ENCODE results near the gene AFF3. TPM values are rescaled to one million over a fixed set of nuclear protein-coding genes. Genes with fewer than 3 reads are reported as not detected.

AFF3 gene
- total RNA-seq, 2 experiments from 2014 or later, result 5.6 TPM

DNA sequence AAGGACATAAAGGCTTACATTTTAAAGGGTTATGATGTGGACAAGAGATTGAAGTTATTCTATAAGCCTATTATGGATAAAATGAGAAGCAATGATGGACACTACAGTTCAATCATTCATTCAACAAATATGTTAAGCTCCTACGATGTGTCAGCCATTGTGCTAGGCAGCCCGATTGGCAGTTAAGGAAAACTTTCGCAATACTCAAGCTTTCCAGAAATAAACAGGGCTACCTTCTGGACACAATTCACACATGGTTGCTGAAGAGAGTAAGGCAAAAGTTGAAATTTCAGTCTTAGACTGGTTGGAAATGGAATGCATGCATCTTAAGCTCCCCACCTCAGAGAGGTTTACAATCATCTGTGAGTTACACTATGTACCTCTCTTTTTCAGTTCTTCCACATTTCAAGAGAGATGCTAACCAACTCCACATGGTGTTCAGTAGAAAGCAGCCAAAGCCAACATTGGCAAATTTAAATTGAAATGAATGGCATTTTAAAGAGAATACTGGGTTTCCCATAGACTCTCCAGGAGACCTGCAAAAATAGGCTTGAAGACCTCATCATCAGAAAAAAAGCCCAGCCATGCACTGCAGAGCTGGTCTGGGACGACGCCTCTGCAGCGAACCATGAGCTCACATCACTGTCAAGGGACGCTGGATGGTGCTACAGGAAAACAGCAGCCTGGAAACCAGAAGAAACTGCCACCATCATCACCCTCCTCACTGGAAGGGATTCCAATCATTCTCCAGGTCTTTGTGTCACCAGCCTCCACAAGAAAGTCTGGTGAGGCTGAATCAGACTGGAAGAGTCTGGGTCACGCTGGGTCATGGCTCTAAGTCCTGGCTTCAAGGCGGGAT lies 276.3 kb downstream of the AFF3 start:
- POLR2A ChIA-PET, result no interaction called here
- CTCF ChIA-PET, result no interaction called here
- peaks cover 4% of the 10 kb centered on the region for H3K9me3 Mint-ChIP-seq (ENCODE audit: low read depth)

DNA sequence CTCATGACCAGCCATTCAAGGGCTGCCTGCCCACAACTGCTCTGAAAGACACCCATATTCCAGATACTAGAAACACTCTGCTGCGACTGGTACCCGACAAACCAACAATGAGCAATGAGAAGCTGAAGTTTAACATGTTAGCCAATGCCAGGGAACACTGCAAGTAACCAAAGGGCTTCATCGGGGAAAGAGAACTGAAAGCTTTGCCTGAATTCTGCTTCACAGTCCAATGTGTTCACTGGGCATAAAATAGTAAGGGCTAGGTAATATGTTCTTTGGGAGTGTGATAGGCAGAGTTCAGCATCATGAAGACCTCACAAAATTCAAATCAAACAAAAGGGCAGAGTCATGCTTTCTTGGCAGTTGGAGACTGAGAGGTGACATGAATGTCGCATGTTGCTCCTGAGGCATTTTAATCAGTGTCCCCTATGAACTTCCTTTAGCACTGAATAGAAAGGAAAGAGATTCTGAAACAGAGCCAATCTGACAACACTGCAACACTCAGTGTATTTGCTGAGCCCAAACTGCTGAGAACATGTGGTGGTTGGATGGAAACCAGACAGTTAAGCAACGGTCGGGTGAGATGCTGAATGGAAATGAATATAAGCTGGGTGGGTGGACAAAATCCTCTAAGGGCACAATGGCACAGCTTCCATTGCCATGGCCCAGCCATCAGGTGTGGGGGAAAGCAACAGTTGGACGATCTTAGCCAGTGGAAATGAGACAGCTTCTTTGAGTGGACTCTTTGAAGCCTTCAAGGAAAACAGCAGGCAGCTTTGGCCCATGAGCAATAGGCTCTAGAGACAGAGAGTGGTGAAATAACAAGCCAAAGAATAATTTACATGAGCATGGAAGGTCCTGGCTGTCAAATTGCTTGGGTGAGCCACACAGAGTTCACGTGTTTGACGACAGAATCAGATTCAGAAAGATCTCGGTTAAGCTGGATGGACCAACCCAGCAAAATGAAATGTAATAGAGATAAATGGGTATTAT lies 277.5 kb downstream of the AFF3 start:
- Mint-ChIP-seq H3K9me3 (ENCODE audit: low read depth) (peaks cover 4% of the 10 kb centered on the region), H3K36me3 (ENCODE audit: low read depth) (no peaks in the 10 kb centered on the region), H3K27me3 (no peaks in the 10 kb centered on the region), H3K4me1 (peaks cover 22% of the 10 kb centered on the region), H3K27ac (peak overlapping the region; percentile 31), H3K4me3 (no peak overlapping the region)
- CTCF ChIA-PET, result interaction anchor here (0.8 kb wide), 1 partner anchor 10 kb away, joined by 4 read pairs; no protein-coding TSS in a partner anchor
- intact Hi-C loops (cut with DNase I, micrococcal nuclease), result no loop called here
- DNase-seq, result no peak
- POLR2A ChIA-PET, result no interaction called here
- no peak for ATAC-seq

More for the DNA sequence above, 276.3 kb downstream of the AFF3 start:
- ATAC-seq, result no peak
- intact Hi-C loops (cut with DNase I, micrococcal nuclease), result no loop called here
- no peak for DNase-seq
- Mint-ChIP-seq H3K36me3 (ENCODE audit: low read depth) (no peaks in the 10 kb centered on the region), H3K4me3 (no peak overlapping the region), H3K27me3 (no peaks in the 10 kb centered on the region), H3K27ac (no peak overlapping the region), H3K4me1 (peaks cover 18% of the 10 kb centered on the region)

DNA sequence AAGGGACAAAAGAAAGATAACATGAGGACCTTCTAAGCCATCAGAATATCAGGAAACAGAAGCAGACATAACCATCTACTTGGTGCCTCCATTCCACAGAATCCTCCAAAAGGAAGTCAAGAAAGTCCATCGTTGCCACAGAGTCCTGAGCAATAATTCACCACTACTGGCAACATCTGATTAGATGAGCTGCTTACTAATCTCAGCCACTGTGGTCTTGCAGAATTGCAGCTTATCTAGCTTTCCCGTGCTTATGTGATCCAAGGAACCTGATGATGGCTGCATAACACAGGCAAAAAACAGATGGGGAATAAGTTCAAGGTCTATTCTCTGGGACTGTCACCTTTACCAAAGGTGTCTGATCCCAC lies 278.5 kb downstream of the AFF3 start:
- ATAC-seq (no peak), DNase-seq (no peak)
- Mint-ChIP-seq H3K27ac (no peak overlapping the region), H3K4me1 (peaks cover 22% of the 10 kb centered on the region), H3K36me3 (ENCODE audit: low read depth) (no peaks in the 10 kb centered on the region), H3K27me3 (no peaks in the 10 kb centered on the region), H3K9me3 (ENCODE audit: low read depth) (peaks cover 4% of the 10 kb centered on the region), H3K4me3 (no peak overlapping the region)
- ChIA-PET POLR2A (no interaction called here), CTCF (interaction anchor here (0.5 kb wide), 1 partner anchor 23 kb away, joined by 3 read pairs; no protein-coding TSS in a partner anchor)
- intact Hi-C loops (cut with DNase I, micrococcal nuclease), result no loop called here

DNA sequence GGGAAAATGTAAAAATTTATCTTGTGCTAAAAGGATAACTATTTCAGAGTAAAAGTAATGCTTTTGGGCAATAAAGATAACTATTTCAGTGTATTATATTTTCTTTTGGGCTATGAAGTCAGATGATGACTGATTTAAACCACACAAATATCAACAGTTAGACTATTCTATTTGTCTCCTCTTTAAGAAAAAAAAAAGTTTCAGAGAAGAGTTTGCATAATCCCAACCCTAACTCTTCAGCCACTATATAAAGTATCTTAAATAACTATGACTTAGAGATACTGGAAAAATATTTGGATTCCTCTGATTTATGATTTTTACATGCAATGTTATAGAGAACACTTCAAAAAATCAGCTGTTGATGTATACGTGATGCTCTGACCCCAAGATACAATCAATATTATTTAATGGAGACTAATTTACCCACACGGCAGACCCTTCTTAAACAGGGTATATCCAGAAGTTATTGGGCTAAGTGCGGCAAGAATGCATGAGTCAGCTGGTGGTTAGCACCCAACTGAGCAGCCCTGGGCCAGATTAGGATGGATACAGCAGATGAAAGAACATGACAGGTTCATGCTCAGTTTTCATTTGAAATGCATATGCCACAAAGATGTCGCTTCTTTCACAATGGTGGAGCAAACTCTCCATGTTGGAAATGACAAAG lies 279.0 kb downstream of the AFF3 start:
- intact Hi-C loops (cut with DNase I, micrococcal nuclease), result no loop called here
- H3K27ac Mint-ChIP-seq, result no peak overlapping the region
- H3K9me3 Mint-ChIP-seq (ENCODE audit: low read depth), result peaks cover 4% of the 10 kb centered on the region
- no peaks in the 10 kb centered on the region for H3K36me3 Mint-ChIP-seq (ENCODE audit: low read depth)
- H3K4me3 Mint-ChIP-seq, result no peak overlapping the region
- CTCF ChIA-PET, result interaction anchor here (0.5 to 0.8 kb wide), 2 partner anchors 23 to 399 kb away, joined by 3 read pairs; no protein-coding TSS in a partner anchor
- POLR2A ChIA-PET, result no interaction called here
- peaks cover 22% of the 10 kb centered on the region for H3K4me1 Mint-ChIP-seq
- DNase-seq, result no peak
- H3K27me3 Mint-ChIP-seq, result no peaks in the 10 kb centered on the region
- no peak for ATAC-seq

DNA sequence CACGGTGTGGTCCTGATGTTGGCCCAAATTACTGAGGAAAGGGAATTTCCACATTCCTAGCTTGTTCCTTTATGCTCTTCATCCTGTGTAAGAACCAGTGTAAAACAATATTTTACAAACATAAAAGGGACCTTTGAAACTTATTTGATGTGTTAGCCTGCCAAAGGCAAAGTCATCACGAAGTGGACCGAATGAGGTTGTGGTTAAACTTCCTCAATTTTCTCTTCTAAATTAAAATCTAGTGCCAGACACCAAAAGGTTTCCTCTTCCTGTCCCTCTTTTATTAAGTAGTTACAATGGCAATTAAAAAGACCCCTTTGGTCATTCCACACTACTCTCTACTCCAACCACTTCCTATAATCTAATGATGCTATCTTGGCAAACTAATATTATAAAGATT lies 279.8 kb downstream of the AFF3 start:
- Mint-ChIP-seq H3K4me3 (no peak overlapping the region), H3K36me3 (ENCODE audit: low read depth) (no peaks in the 10 kb centered on the region), H3K27me3 (no peaks in the 10 kb centered on the region), H3K9me3 (ENCODE audit: low read depth) (peaks cover 4% of the 10 kb centered on the region), H3K4me1 (peaks cover 22% of the 10 kb centered on the region), H3K27ac (no peak overlapping the region)
- CTCF ChIA-PET, result interaction anchor here (0.8 kb wide), 1 partner anchor 400 kb away, joined by 3 read pairs; no protein-coding TSS in a partner anchor
- ATAC-seq (no peak), DNase-seq (no peak)
- intact Hi-C loops (cut with DNase I, micrococcal nuclease), result no loop called here
- POLR2A ChIA-PET, result interaction anchor here (0.6 kb wide), 1 partner anchor 647 kb away, joined by 3 read pairs; no protein-coding TSS in a partner anchor

DNA sequence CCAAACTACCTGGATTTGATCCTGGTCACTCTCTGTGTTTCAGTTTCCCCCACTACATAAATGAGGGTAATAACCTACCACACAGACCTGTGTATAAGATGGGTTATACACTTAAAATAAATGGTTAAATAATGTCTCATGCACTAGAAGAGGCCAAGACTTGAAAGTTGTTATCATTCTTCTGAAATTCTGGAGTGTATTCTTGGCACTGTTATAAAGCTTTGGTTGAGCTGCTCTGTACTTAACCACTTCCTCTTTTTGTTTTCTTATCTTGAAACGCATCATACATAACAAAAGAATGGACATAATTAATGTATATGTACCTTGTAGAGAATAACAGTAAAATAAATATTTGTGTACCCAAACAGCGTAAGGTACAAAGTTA lies 281.0 kb downstream of the AFF3 start:
- H3K27ac Mint-ChIP-seq, result no peak overlapping the region
- no peak overlapping the region for H3K4me3 Mint-ChIP-seq
- H3K4me1 Mint-ChIP-seq, result peaks cover 22% of the 10 kb centered on the region
- peaks cover 4% of the 10 kb centered on the region for H3K9me3 Mint-ChIP-seq (ENCODE audit: low read depth)
- DNase-seq (no peak), ATAC-seq (no peak)
- ChIA-PET CTCF (no interaction called here), POLR2A (no interaction called here)
- intact Hi-C loops (cut with DNase I, micrococcal nuclease), result no loop called here
- H3K27me3 Mint-ChIP-seq, result no peaks in the 10 kb centered on the region
- peaks cover under 1% of the 10 kb centered on the region for H3K36me3 Mint-ChIP-seq (ENCODE audit: low read depth)

DNA sequence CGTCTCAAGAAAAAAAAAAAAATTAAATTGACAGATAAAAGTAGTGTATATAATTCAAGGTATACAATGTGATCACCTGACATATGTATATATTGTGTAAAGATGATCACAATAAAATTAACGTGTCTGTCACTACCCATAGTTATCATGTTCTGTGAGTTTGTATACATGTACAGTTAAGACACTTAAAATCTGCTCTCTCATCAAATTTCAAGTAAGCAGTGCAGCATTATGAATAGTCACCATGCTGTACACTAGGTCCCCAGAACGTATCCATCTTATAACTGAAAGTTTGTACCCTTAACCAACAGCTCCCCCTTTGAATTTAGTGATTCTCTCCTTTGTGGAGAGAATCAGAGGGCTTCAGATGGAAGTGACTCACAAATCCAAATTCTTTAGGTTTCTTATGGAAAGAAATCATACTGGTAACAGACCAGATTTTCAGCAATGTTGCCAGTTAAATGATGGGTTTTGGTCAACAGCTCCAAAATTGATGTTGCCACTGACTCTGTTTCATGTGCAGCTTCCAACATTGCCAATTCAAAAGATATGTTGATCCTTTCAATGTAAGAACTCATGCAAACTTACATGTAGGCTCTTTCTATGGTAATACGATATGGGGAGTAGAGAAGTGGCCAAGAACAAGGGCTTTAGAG lies 281.5 kb downstream of the AFF3 start:
- H3K27me3 Mint-ChIP-seq, result no peaks in the 10 kb centered on the region
- intact Hi-C loops (cut with DNase I, micrococcal nuclease), result no loop called here
- ATAC-seq, result no peak
- H3K36me3 Mint-ChIP-seq (ENCODE audit: low read depth), result peaks cover 3% of the 10 kb centered on the region
- CTCF ChIA-PET, result interaction anchor here (0.6 kb wide), 1 partner anchor 9 kb away, joined by 3 read pairs; no protein-coding TSS in a partner anchor
- no peak overlapping the region for H3K4me3 Mint-ChIP-seq
- POLR2A ChIA-PET, result no interaction called here
- no peak overlapping the region for H3K27ac Mint-ChIP-seq
- peaks cover 4% of the 10 kb centered on the region for H3K9me3 Mint-ChIP-seq (ENCODE audit: low read depth)
- no peak for DNase-seq
- H3K4me1 Mint-ChIP-seq, result peaks cover 22% of the 10 kb centered on the region

DNA sequence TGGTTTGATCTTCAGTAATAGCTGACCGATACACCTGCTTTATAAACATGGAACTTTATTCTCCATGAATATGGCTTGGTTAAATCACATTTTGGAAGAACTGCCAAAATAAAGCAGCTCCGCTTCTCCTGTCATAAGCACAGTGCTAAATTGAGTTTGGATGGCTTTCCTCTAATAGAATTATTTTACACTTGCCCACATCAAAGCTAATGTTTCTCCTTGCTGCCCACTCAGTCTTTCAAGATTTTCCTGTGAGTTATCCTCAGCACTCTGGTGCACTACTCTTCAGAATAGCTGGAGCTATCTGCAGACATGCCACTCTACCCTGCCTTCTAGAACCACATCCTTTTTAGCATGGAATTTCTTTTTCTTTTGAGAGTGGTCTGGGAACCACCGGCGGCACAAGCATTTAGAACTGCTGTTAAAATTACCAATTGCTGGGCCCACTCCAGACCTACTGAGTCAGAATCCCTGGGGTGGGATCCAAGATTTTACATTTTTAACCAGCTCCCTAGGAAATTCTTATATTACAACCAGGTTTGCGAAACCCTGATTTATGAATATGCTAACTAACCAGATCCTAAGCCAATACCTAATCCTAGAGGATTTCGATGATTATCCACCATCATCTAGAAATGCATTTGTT lies 283.3 kb downstream of the AFF3 start:
- no peak overlapping the region for H3K27ac Mint-ChIP-seq
- peaks cover 4% of the 10 kb centered on the region for H3K9me3 Mint-ChIP-seq (ENCODE audit: low read depth)
- no peak for ATAC-seq
- DNase-seq, result no peak
- ChIA-PET CTCF (interaction anchor here (0.7 to 1.0 kb wide), 2 partner anchors 17 to 98 kb away, joined by 3 to 4 read pairs; no protein-coding TSS in a partner anchor), POLR2A (no interaction called here)
- intact Hi-C loops (cut with DNase I, micrococcal nuclease), result no loop called here
- H3K27me3 Mint-ChIP-seq, result no peaks in the 10 kb centered on the region
- H3K4me1 Mint-ChIP-seq, result peaks cover 22% of the 10 kb centered on the region
- no peak overlapping the region for H3K4me3 Mint-ChIP-seq
- H3K36me3 Mint-ChIP-seq (ENCODE audit: low read depth), result peaks cover 3% of the 10 kb centered on the region

DNA sequence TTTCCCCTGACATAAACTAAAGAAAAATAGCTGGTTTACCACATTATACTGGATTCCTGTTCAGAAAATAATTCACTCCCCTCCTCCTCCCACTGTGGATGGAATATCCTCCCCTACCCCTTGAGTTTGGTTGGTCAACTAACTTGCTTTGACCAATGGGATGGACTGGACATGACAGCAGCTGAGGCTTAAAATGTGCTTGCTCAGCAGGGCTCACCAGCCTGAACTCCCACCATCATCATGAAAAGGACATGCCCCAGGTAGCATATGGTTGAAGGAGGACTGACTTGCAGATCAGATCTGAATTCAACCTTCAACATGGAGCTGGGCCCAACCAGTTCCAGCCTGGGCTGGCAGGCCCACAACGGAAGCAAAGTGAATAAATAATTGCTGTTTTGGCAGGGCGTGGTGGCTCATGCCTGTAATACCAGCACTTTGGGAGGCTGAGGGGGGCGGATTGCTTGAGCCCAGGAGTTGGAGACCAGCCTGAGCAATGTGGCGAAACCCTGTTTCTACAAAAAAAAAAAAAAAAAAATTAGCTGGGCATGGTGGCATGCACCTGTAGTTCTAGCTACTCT lies 284.4 kb downstream of the AFF3 start:
- Mint-ChIP-seq H3K27me3 (no peaks in the 10 kb centered on the region), H3K4me1 (peaks cover 22% of the 10 kb centered on the region), H3K4me3 (no peak overlapping the region), H3K9me3 (ENCODE audit: low read depth) (peaks cover 4% of the 10 kb centered on the region), H3K27ac (no peak overlapping the region), H3K36me3 (ENCODE audit: low read depth) (peaks cover 3% of the 10 kb centered on the region)
- ChIA-PET CTCF (no interaction called here), POLR2A (no interaction called here)
- intact Hi-C loops (cut with DNase I, micrococcal nuclease), result no loop called here
- ATAC-seq, result no peak
- DNase-seq, result no peak

DNA sequence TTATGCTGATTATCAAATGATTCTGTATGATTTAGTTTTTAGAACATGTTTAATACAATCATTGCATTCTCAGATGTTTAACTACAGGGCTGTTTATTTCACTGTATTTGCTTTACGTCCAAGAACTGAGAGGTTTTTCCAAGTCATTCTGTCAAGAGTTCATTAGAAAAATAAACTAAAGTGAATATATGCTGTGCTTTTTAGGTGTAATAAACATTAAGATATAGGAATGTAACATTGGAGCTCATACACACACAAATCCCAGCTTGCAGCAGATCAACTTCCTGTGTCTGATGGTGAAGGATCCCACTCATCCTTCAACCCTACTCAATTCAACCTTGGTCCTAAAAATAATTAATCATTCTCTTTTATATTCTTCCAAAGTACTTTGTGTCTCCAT lies 285.0 kb downstream of the AFF3 start:
- Mint-ChIP-seq H3K27ac (no peak overlapping the region), H3K4me1 (peaks cover 17% of the 10 kb centered on the region), H3K9me3 (ENCODE audit: low read depth) (peaks cover 4% of the 10 kb centered on the region), H3K27me3 (no peaks in the 10 kb centered on the region), H3K4me3 (no peak overlapping the region), H3K36me3 (ENCODE audit: low read depth) (peaks cover 3% of the 10 kb centered on the region)
- DNase-seq, result no peak
- intact Hi-C loops (cut with DNase I, micrococcal nuclease), result no loop called here
- CTCF ChIA-PET, result no interaction called here
- no peak for ATAC-seq
- POLR2A ChIA-PET, result no interaction called here

Measured in activated CD4-positive, alpha-beta T cell treated with anti-CD3 and anti-CD28 coated beads for 36 hours (primary cell).